Psoas muscle (tissue), 8 donors: ENCODE measurements around the gene PCDH9. TPM values are rescaled to one million over a fixed set of nuclear protein-coding genes. Genes with fewer than 3 reads are reported as not detected.
"Not testable (repeated sequence)": the region's sequence is repeated elsewhere in the genome, so short reads cannot be mapped to it uniquely, and the experiment has no call there.

Experiments
- ATAC-seq, 4 donors: fragments of 200-7000 bp; cut with Tn5 transposase; one replicate each; pipeline ENCODE4 v1.9.1; 2020; ENCODE audit warnings: moderate library complexity in 3 of 4, mild to moderate bottlenecking in 2 of 4
- DNase-seq, 2 donors: peaks; one replicate each; pipeline ENCODE4 v3.0.0-alpha.2; 2020
- H3K27ac ChIP-seq: fragments of 200-600 bp; one replicate; pipeline ENCODE4 v1.8.0; 2022
- H3K27me3 ChIP-seq, 3 donors: fragments of 200-600 bp in 1 of 3; one replicate each; pipeline versions ENCODE4 v1.6.1 to v1.8.0; 2013 to 2022; ENCODE audit warnings: low read length in 2 of 3, mild to moderate bottlenecking in 2 of 3, moderate library complexity in 1 of 3; ENCODE audit not compliant: insufficient read depth in 3 of 3
- H3K36me3 ChIP-seq, 2 donors: fragments of 200-600 bp in 1 of 2; one replicate each; pipeline versions ENCODE4 v1.6.1 to v1.8.0; 2013 to 2022; ENCODE audit warnings: low read depth in 1 of 2, mild to moderate bottlenecking in 1 of 2, moderate library complexity in 1 of 2; ENCODE audit not compliant: insufficient read depth in 1 of 2
- H3K4me1 ChIP-seq: fragments of 200-600 bp; one replicate; pipeline ENCODE4 v1.8.0; 2022
- H3K4me3 ChIP-seq: fragments of 200-600 bp; one replicate; pipeline ENCODE4 v1.8.0; 2022; ENCODE audit warnings: mild to moderate bottlenecking
- H3K9me3 ChIP-seq: fragments of 200-600 bp; one replicate; pipeline ENCODE4 v1.8.0; 2022
- CTCF ChIP-seq: fragments of 200-600 bp; IDR thresholded peaks from one replicate; pipeline ENCODE4 v1.8.0; 2022; ENCODE audit warnings: antibody characterized with exemption
- WGBS, 3 donors: extraction: QIAGEN DNeasy Blood & Tissue Kit; methylation state at CpG; one replicate each; pipeline versions ENCODE4 v1.1.6 to v1.1.7; 2013; 5-methylcytosine and 5-hydroxymethylcytosine counted together
- intact Hi-C, 2 donors: fragments of 100-400 bp; cut with DNase I; formaldehyde crosslinking; loops; one replicate each; pipeline versions ENCODE4 v1.11.0 to v1.14.2; 2022
- polyA plus RNA-seq, 3 donors: library from polyadenylated mRNA; stranded (reverse); fragments of 200-250 nt; gene quantifications; one replicate each; pipeline ENCODE4 v1.2.3, GENCODE V29; 2013
- total RNA-seq, 4 donors: library from RNA; stranded (reverse); fragmentation: NEBNext Ultra II Directional in 2 of 4; extraction: Animal tissue kit (Norgen Biotek cat#: 25700) in 2 of 4; gene quantifications; one replicate each; pipeline versions ENCODE4 v1.2.1 to v1.2.4, GENCODE V29; 2021 to 2023
- donor health status: healthy with polysubstance abuse.
- donor health status: DM: no; HTN: no; CAD: no; lungs with moderate emphysema.
- donor health status: Bipolar disorder and iron deficiency.
- donor health status: healthy.
- donor health status: DM: yes; HTN: yes; CAD: no.
- donor health status: DM: no; HTN: no; CAD: no.
- donor health status: DM: no; HTN: no; CAD: no.
- donor health status: DM: yes; HTN: yes; CAD: no.

Gene PCDH9
- total and polyA plus RNA-seq, 7 donors = 0.27 to 4.9 (median 2.1) TPM

GRCh38 chr13:67100730-67101129 lies 129.4 kb downstream of the PCDH9 start:
- DNase-seq = no peak
- intact Hi-C loops = no loop called here
- H3K36me3 ChIP-seq = no peaks in the 10 kb centered on the region
- H3K4me3 ChIP-seq = no peak overlapping the region
- 55 to 62% (median 58%) methylated on average over 3 of the region's 3 CpGs for WGBS, 3 donors
- ATAC-seq = no peak
- H3K27ac ChIP-seq = no peak overlapping the region
- no peaks in the 10 kb centered on the region for H3K9me3 ChIP-seq
- peaks cover 0 to 2% (median 0%) of the 10 kb centered on the region in 3 donors for H3K27me3 ChIP-seq
- H3K4me1 ChIP-seq = no peaks in the 10 kb centered on the region
- TF ChIP-seq CTCF = no peak

- H3K9me3 ChIP-seq = no peaks in the 10 kb centered on the region
- H3K36me3 ChIP-seq = no peaks in the 10 kb centered on the region
- TF ChIP-seq CTCF = no peak
- no peak for DNase-seq
- WGBS, 3 donors = 95 to 97% (median 95%) methylated on average over 7 of the region's 7 CpGs
- no peak for ATAC-seq
- H3K4me3 ChIP-seq = no peak overlapping the region
- intact Hi-C loops = no loop called here
- no peak overlapping the region for H3K27ac ChIP-seq
- H3K4me1 ChIP-seq = no peaks in the 10 kb centered on the region
- H3K27me3 ChIP-seq = peaks cover 0 to 2% (median 0%) of the 10 kb centered on the region in 3 donors
Observed at GRCh38 chr13:67099494-67099893, 130.6 kb downstream of the PCDH9 start.

- H3K36me3 ChIP-seq = no peaks in the 10 kb centered on the region
- DNase-seq (no peak), ATAC-seq (no peak)
- intact Hi-C loops = no loop called here
- peaks cover 0 to 2% (median 0%) of the 10 kb centered on the region in 3 donors for H3K27me3 ChIP-seq
- H3K27ac ChIP-seq = no peak overlapping the region
- no peaks in the 10 kb centered on the region for H3K4me1 ChIP-seq
- TF ChIP-seq CTCF = no peak
- H3K4me3 ChIP-seq = no peak overlapping the region
- H3K9me3 ChIP-seq = no peaks in the 10 kb centered on the region
- WGBS, 3 donors = 87 to 93% (median 90%) methylated on average over 3 of the region's 3 CpGs
Observed at GRCh38 chr13:67097892-67098452, 132.2 kb downstream of the PCDH9 start.

- DNase-seq, intact Hi-C loops, H3K27ac ChIP-seq, H3K9me3 ChIP-seq, H3K27me3 ChIP-seq, H3K4me3 ChIP-seq, ATAC-seq, H3K4me1 ChIP-seq, H3K36me3 ChIP-seq: not testable (repeated sequence)
- WGBS, 3 donors = 89 to 93% (median 89%) methylated on average over 5 of the region's 5 CpGs
Observed at GRCh38 chr13:67096893-67097292, 133.2 kb downstream of the PCDH9 start.

GRCh38 chr13:67096418-67096817 lies 133.7 kb downstream of the PCDH9 start:
- intact Hi-C loops = no loop called here
- no peak for TF ChIP-seq CTCF
- 93 to 97% (median 96%) methylated on average over 2 of the region's 2 CpGs for WGBS, 3 donors

More at GRCh38 chr13:67096418-67096817, 133.7 kb downstream of the PCDH9 start:
- Histone ChIP-seq H3K27me3 (peaks cover 0 to 2% (median 0%) of the 10 kb centered on the region in 3 donors), H3K4me3 (no peak overlapping the region), H3K9me3 (no peaks in the 10 kb centered on the region), H3K27ac (no peak overlapping the region), H3K4me1 (no peaks in the 10 kb centered on the region), H3K36me3 (no peaks in the 10 kb centered on the region)
- no peak for ATAC-seq
- DNase-seq = no peak
